HUES64 (cell line): ENCODE data around the gene EXOC2.

Experiments used
- H3K27ac ChIP-seq: 2 replicates; pipeline ENCODE4 v1.7.0; 2013; ENCODE audit warnings: low read depth, low read length, inconsistent platforms
- H3K27me3 ChIP-seq: 2 replicates; pipeline ENCODE4 v1.6.1; 2013; ENCODE audit warnings: mild to moderate bottlenecking, low read length; ENCODE audit not compliant: insufficient read depth
- H3K36me3 ChIP-seq: 2 replicates; pipeline ENCODE4 v1.6.1; 2013; ENCODE audit warnings: mild to moderate bottlenecking, low read length; ENCODE audit not compliant: insufficient read depth
- H3K4me1 ChIP-seq: 2 replicates; pipeline ENCODE4 v1.6.1; 2013; ENCODE audit warnings: mild to moderate bottlenecking, low read length, moderate library complexity; ENCODE audit not compliant: insufficient read depth
- H3K4me3 ChIP-seq: 2 replicates; pipeline ENCODE4 v1.5.1; 2013; ENCODE audit warnings: mild to moderate bottlenecking, low read length, moderate library complexity
- H3K9ac ChIP-seq: 2 replicates; pipeline ENCODE4 v1.6.1; 2013; ENCODE audit warnings: mild to moderate bottlenecking, low read depth, low read length
- H3K9me3 ChIP-seq: 2 replicates; pipeline ENCODE4 v1.6.1; 2013; ENCODE audit warnings: low read depth, low read length; ENCODE audit not compliant: insufficient read depth
- WGBS: fragments of 150-250, 120-280 bp; methylation state at CpG from one replicate; pipeline ENCODE4 v1.1.7; 2013; ENCODE audit warnings: missing lambda C conversion rate; 5-methylcytosine and 5-hydroxymethylcytosine counted together

Gene EXOC2

DNA sequence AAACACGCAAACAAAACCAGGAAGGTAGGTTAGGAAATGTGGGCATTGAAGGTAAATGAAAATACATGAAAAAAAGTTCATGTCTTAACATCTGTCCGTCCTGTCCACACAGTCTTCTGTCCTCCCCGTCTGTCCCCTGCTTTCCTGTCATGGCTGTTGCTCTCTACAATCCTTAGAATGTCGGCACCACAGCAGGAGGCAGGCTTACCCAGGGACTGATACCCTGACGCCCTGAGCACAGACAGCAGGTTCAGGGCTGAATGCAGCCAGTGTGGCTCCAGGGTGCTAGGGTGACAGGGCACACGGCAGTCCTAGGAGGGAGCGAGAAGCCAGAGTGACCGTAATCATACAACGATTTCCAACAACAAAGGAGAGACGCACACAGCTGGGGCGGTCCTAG, 177.7 kb downstream of the EXOC2 start:
- Histone ChIP-seq H3K27me3 (no peaks in the 10 kb centered on the region), H3K9ac (no peak overlapping the region), H3K27ac (no peak overlapping the region), H3K36me3 (0 out of 2 replicates have a peak, but pooled peaks cover 5% of the 10 kb centered on the region), H3K4me1 (0 out of 2 replicates have a peak, but pooled peaks cover 7% of the 10 kb centered on the region), H3K9me3 (0 out of 2 replicates have a peak, but pooled peaks cover 2% of the 10 kb centered on the region), H3K4me3 (no peak overlapping the region)
- 82% methylated on average over 10 of the region's 11 CpGs for WGBS

DNA sequence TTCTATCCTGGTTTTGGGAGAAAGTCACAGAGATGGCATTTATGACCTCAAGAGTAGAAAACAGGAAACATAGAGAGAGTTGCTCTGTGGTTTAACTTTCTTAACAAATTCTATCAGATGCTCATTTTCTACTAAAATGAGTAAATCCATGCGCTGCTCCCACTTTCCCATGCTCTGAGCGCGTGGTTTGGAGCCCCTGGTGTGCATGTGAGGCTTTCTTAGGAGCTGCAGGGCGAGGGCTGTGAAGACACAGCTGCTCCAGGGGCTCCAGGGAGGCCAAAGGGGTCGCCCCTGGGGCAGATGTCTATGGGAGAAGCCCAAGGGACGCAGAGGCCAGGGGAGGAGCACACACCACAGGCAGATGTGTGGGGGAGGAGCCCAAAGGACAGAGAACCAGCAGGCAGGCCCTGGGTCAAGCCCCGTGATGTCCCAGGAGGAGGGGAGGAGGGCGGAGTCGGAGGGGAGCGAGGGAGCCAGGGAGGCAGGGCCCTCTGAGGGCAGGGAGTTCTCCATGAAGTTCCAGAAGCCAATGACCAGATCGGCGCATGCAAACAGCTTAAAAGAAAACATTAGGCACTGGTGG, 178.5 kb downstream of the EXOC2 start:
- WGBS = 82% methylated on average over 12 of the region's 12 CpGs
- no peak overlapping the region for H3K27ac ChIP-seq
- H3K9ac ChIP-seq = no peak overlapping the region
- H3K4me1 ChIP-seq = 0 out of 2 replicates have a peak, but pooled peaks cover 7% of the 10 kb centered on the region
- H3K4me3 ChIP-seq = no peak overlapping the region
- 0 out of 2 replicates have a peak, but pooled peaks cover 2% of the 10 kb centered on the region for H3K9me3 ChIP-seq
- H3K36me3 ChIP-seq = 0 out of 2 replicates have a peak, but pooled peaks cover 5% of the 10 kb centered on the region
- H3K27me3 ChIP-seq = no peaks in the 10 kb centered on the region

DNA sequence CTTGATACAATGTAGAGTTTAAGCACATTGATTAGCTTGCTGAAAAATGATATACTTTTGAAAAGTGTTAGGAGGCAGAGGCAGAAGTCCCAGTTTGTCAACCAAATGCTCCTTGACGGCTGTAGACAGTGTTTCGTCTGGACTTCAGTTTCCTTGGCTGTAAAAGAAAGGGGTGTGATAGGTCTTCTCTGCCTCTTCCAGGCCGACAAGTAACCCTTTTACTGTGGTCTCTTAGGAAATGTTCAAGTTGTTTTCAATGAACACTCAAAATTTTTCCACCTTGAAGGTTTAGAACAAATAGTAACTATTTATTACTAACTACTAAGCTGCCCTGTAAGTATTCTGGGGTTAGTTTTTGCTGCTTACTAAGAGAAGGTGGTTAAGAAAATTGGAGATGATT, 179.0 kb downstream of the EXOC2 start:
- Histone ChIP-seq H3K27ac (no peak overlapping the region), H3K9ac (no peak overlapping the region), H3K9me3 (0 out of 2 replicates have a peak, but pooled peaks cover 2% of the 10 kb centered on the region), H3K4me1 (peaks cover 11% of the 10 kb centered on the region; the same call in 1 of the 2 replicates), H3K4me3 (no peak overlapping the region), H3K27me3 (no peaks in the 10 kb centered on the region), H3K36me3 (0 out of 2 replicates have a peak, but pooled peaks cover 5% of the 10 kb centered on the region)
- 83% methylated on average over 3 of the region's 3 CpGs for WGBS

DNA sequence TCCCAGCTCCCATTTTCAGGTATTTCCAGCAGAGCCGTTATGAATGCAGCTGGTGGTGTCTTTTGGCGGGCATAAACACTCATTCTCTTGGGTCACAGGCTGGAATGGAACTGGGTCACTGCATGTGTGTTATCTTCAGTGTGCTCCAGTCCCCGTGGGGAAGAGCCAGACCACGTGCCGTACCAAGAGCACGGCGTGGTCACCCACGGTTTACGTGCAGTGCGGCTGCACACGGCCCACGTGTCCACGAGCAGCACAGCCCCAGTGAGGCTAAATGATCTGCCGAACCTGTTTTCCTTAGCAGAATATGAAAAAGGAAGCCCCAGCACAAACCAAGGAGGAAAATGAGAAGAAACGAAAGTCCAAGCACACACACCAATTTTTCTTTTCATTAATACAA, 179.9 kb downstream of the EXOC2 start:
- peaks cover 12% of the 10 kb centered on the region; the same call in 1 of the 2 replicates for H3K4me1 ChIP-seq
- WGBS = 97% methylated on average over 15 of the region's 15 CpGs

GRCh38 chr6:511488-512137, 181.3 kb downstream of the EXOC2 start:
- H3K27ac ChIP-seq = no peak overlapping the region
- no peaks in the 10 kb centered on the region for H3K9me3 ChIP-seq
- H3K27me3 ChIP-seq = no peaks in the 10 kb centered on the region
- 0 out of 2 replicates have a peak, but pooled peaks cover 5% of the 10 kb centered on the region for H3K36me3 ChIP-seq
- H3K9ac ChIP-seq = no peak overlapping the region
- peaks cover 12% of the 10 kb centered on the region; the same call in 1 of the 2 replicates for H3K4me1 ChIP-seq
- no peak overlapping the region for H3K4me3 ChIP-seq
- WGBS = 94% methylated on average over 12 of the region's 12 CpGs

More for the DNA sequence above, 179.9 kb downstream of the EXOC2 start:
- Histone ChIP-seq H3K36me3 (0 out of 2 replicates have a peak, but pooled peaks cover 5% of the 10 kb centered on the region), H3K27ac (no peak overlapping the region), H3K9ac (no peak overlapping the region), H3K9me3 (0 out of 2 replicates have a peak, but pooled peaks cover 2% of the 10 kb centered on the region), H3K27me3 (no peaks in the 10 kb centered on the region), H3K4me3 (no peak overlapping the region)

GRCh38 chr6:509676-510075, 183.3 kb downstream of the EXOC2 start:
- Histone ChIP-seq H3K27ac (no peak overlapping the region), H3K9me3 (no peaks in the 10 kb centered on the region), H3K4me1 (peaks cover 6% of the 10 kb centered on the region; the same call in 1 of the 2 replicates), H3K9ac (no peak overlapping the region), H3K27me3 (no peaks in the 10 kb centered on the region), H3K4me3 (no peak overlapping the region), H3K36me3 (peaks cover 6% of the 10 kb centered on the region; the same call in 1 of the 2 replicates)
- WGBS = 92% methylated on average over 4 of the region's 4 CpGs

DNA sequence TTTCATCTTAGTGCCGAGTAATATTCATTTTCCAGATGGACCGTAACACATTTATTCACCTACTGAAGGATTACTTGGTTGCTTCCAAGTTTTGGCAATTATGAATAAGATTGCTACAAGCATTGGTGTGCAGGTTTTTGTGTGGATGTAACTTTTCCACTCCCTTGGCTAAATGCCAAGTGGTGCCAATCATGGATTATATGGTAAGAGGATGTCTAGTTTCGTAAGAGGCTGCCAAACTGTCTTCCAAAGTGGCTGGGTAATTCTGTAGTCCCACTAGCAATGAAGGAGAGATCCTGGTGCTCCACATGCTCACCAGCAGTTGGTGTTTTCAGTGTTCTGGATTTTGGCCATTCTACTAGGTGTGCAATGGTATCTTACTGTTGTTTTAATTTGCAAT, 184.3 kb downstream of the EXOC2 start:
- Histone ChIP-seq H3K4me1 (peaks cover 6% of the 10 kb centered on the region; the same call in 1 of the 2 replicates), H3K9ac (no peak overlapping the region), H3K27me3 (no peaks in the 10 kb centered on the region), H3K4me3 (no peak overlapping the region), H3K9me3 (no peaks in the 10 kb centered on the region), H3K36me3 (peaks cover 9% of the 10 kb centered on the region; the same call in 1 of the 2 replicates), H3K27ac (no peak overlapping the region)
- WGBS = 96% methylated on average over 3 of the region's 3 CpGs

DNA sequence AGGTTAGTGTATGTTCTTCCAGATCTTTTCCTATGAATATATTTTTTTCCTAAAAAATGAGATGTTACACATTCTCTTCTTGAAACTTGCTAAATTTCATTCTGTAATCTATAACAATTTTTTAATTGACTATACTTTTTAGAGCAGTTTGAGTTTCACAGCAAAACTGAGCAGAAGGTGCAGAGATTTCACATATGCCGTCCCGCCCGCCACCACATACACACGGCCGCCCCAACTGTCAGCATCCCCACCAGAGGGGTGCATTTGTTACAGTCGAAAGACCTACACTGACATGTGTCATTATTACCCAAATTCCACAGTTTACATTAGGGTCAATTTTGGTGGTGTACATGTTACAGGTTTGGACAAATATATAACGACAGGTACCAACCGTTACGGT, 184.9 kb downstream of the EXOC2 start:
- Histone ChIP-seq H3K4me1 (peaks cover 6% of the 10 kb centered on the region; the same call in 1 of the 2 replicates), H3K27me3 (no peaks in the 10 kb centered on the region), H3K36me3 (peaks cover 9% of the 10 kb centered on the region; the same call in 1 of the 2 replicates), H3K27ac (no peak overlapping the region), H3K9me3 (no peaks in the 10 kb centered on the region), H3K9ac (no peak overlapping the region), H3K4me3 (no peak overlapping the region)
- WGBS = 95% methylated on average over 8 of the region's 9 CpGs

DNA sequence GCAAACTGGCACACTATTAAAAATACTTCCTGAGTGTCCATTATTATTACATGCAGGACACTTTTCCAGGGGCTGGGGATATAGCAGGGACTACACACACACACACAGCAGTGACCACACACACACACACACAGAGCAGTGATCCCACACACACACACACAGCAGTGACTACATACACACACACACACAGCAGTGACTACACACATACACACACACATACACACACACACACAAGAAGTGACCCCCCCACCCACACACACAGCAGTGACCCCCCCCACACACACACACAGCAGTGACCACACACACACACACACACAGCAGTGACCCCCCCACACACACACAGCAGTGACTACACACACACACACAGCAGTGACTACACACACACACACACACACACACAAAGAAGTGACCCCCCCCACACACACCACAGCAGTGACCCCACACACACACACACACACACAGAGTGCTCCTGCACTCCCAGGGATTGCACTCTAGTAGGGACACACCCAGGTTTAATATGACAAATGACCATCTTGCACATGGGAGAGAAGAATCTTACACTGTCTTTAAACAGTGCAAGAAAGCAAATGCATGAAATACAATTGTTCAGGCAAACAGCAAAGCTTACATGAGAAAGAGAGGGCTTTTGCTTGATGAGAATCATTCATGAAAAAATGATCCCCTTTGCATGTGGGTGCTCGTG, 185.9 kb downstream of the EXOC2 start:
- H3K9me3 ChIP-seq = no peaks in the 10 kb centered on the region
- H3K36me3 ChIP-seq = peaks cover 9% of the 10 kb centered on the region; the same call in 1 of the 2 replicates
- no peak overlapping the region for H3K27ac ChIP-seq
- H3K9ac ChIP-seq = no peak overlapping the region
- peaks cover 6% of the 10 kb centered on the region; the same call in 1 of the 2 replicates for H3K4me1 ChIP-seq
- WGBS = 96% methylated on average over 1 of the region's 1 CpG
- no peak overlapping the region for H3K4me3 ChIP-seq
- no peaks in the 10 kb centered on the region for H3K27me3 ChIP-seq

GRCh38 chr6:506508-506907, 186.4 kb downstream of the EXOC2 start:
- Histone ChIP-seq H3K9ac (no peak overlapping the region), H3K36me3 (peaks cover 4% of the 10 kb centered on the region; the same call in 1 of the 2 replicates), H3K4me1 (peaks cover 6% of the 10 kb centered on the region; the same call in 1 of the 2 replicates), H3K9me3 (no peaks in the 10 kb centered on the region), H3K4me3 (no peak overlapping the region), H3K27ac (no peak overlapping the region), H3K27me3 (no peaks in the 10 kb centered on the region)
- 88% methylated on average over 3 of the region's 4 CpGs for WGBS

- peaks cover 4% of the 10 kb centered on the region; the same call in 1 of the 2 replicates for H3K36me3 ChIP-seq
- H3K4me1 ChIP-seq = peaks cover 6% of the 10 kb centered on the region; the same call in 1 of the 2 replicates
- no peak overlapping the region for H3K27ac ChIP-seq
- no peaks in the 10 kb centered on the region for H3K27me3 ChIP-seq
- no peak overlapping the region for H3K9ac ChIP-seq
- no peak overlapping the region for H3K4me3 ChIP-seq
- no peaks in the 10 kb centered on the region for H3K9me3 ChIP-seq
- 89% methylated on average over 10 of the region's 10 CpGs for WGBS
These were observed 187.6 kb downstream of the EXOC2 start for GRCh38 chr6:505374-505773.
